Common myeloid progenitor, CD34-positive (primary cell): Measurements from ENCODE around the gene ZNF658.
"Not testable (repeated sequence)": the region's sequence is repeated elsewhere in the genome, so short reads cannot be mapped to it uniquely, and the experiment has no call there.

Experiments
- CTCF ChIA-PET: fragments of 350-600 bp; sonication (Branson Sonifier 250); formaldehyde crosslinking; loops from one replicate; lab custom pipeline; 2021; ENCODE audit warnings: antibody characterized with exemption; lab: Charles Lee
- POLR2A ChIA-PET: fragments of 350-600 bp; sonication (Branson Sonifier 250); formaldehyde crosslinking; loops from one replicate; lab custom pipeline; 2021; ENCODE audit warnings: antibody characterized with exemption; lab: Charles Lee
- DNase-seq, 3 donors: peaks; one replicate each; pipeline versions ENCODE4 v3.0.0 to v3.0.0-alpha.2; 2013
- H3K27ac ChIP-seq, 2 experiments: 1 replicate in 1 of 2; 2 replicates in 1 of 2; pipeline ENCODE4 v1.7.0; 2013; ENCODE audit warnings: inconsistent platforms in 2 of 2, low read length in 2 of 2, mild to moderate bottlenecking in 2 of 2, low read depth in 1 of 2, moderate library complexity in 1 of 2; ENCODE audit not compliant: severe bottlenecking in 2 of 2, insufficient read depth in 1 of 2, poor library complexity in 1 of 2
- H3K27me3 ChIP-seq, 5 experiments: replicated peaks in 2 of 5; 1 replicate in 3 of 5; 2 replicates in 2 of 5; pipeline versions ENCODE4 v1.6.1 to v1.7.0; 2013; ENCODE audit warnings: low read length in 4 of 5, mild to moderate bottlenecking in 2 of 5, moderate library complexity in 2 of 5, inconsistent platforms in 1 of 5; ENCODE audit not compliant: insufficient read depth in 5 of 5, control insufficient read depth in 4 of 5
- H3K36me3 ChIP-seq, 4 experiments: 1 replicate in 2 of 4; 2 replicates in 2 of 4; pipeline versions ENCODE4 v1.6.1 to v1.7.0; 2013; ENCODE audit warnings: low read length in 3 of 4, control low read depth in 1 of 4, mild to moderate bottlenecking in 1 of 4; ENCODE audit not compliant: control insufficient read depth in 4 of 4, insufficient read depth in 4 of 4
- H3K4me1 ChIP-seq, 4 experiments: 1 replicate in 3 of 4; 2 replicates in 1 of 4; pipeline versions ENCODE4 v1.6.1 to v1.7.1; 2013; ENCODE audit warnings: low read length in 3 of 4, mild to moderate bottlenecking in 3 of 4, control low read depth in 1 of 4, inconsistent platforms in 1 of 4, moderate library complexity in 1 of 4; ENCODE audit not compliant: control insufficient read depth in 4 of 4, insufficient read depth in 4 of 4; ENCODE audit errors: control extremely low read depth in 1 of 4
- H3K4me3 ChIP-seq, 7 experiments: 1 replicate in 4 of 7; 2 replicates in 3 of 7; pipeline versions ENCODE4 v1.5.1 to v1.7.0; 2013; ENCODE audit warnings: mild to moderate bottlenecking in 7 of 7, low read length in 6 of 7, moderate library complexity in 6 of 7, inconsistent platforms in 2 of 7, low read depth in 2 of 7, control low read depth in 1 of 7; ENCODE audit not compliant: insufficient read depth in 4 of 7, control insufficient read depth in 1 of 7; ENCODE audit errors: extremely low read depth in 1 of 7
- H3K9me3 ChIP-seq, 5 experiments: 1 replicate in 4 of 5; 2 replicates in 1 of 5; pipeline versions ENCODE4 v1.6.1 to v1.7.1; 2013; ENCODE audit warnings: low read length in 4 of 5, mild to moderate bottlenecking in 2 of 5, inconsistent platforms in 1 of 5, low read depth in 1 of 5, moderate library complexity in 1 of 5; ENCODE audit not compliant: control insufficient read depth in 4 of 5, insufficient read depth in 2 of 5; ENCODE audit errors: control extremely low read depth in 1 of 5
- WGBS: methylation state at CpG from one replicate; pipeline ENCODE4 v1.1.5; 2013; ENCODE audit not compliant: insufficient coverage; 5-methylcytosine and 5-hydroxymethylcytosine counted together

The ZNF658 gene

GRCh38 chr9:66909560-66909959 is 9.0 kb downstream of the ZNF658 start:
- H3K36me3 ChIP-seq, H3K27me3 ChIP-seq, H3K4me3 ChIP-seq, POLR2A ChIA-PET, DNase-seq, H3K9me3 ChIP-seq, H3K27ac ChIP-seq, H3K4me1 ChIP-seq, CTCF ChIA-PET: not testable (repeated sequence)
- WGBS, result no CpG with 5 or more reads among the region's 2 CpGs

DNA sequence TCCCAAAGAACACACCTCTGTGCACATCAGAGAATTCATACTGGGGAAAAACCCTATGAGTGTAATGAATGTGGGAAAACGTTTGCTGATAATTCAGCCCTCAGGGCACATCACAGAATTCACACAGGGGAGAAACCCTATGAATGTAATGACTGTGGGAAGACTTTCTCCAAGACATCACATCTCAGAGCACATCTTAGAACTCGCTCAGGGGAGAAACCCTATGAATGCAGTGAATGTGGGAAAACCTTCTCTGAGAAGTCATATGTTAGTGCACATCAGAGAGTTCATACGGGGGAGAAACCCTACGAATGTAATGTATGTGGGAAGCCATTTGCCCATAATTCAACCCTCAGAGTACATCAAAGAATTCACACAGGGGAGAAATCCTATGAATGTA is 19.5 kb downstream of the ZNF658 start:
- POLR2A ChIA-PET, H3K9me3 ChIP-seq, CTCF ChIA-PET, DNase-seq, H3K36me3 ChIP-seq, H3K27me3 ChIP-seq, H3K4me1 ChIP-seq, H3K4me3 ChIP-seq, H3K27ac ChIP-seq: not testable (repeated sequence)
- no CpG with 5 or more reads among the region's 4 CpGs for WGBS

GRCh38 chr9:66936194-66936870 is 35.8 kb downstream of the ZNF658 start:
- H3K27me3 ChIP-seq, POLR2A ChIA-PET, H3K36me3 ChIP-seq, DNase-seq, CTCF ChIA-PET, H3K4me3 ChIP-seq, H3K4me1 ChIP-seq, H3K9me3 ChIP-seq, H3K27ac ChIP-seq: not testable (repeated sequence)
- no CpG with 5 or more reads among the region's 1 CpG for WGBS

DNA sequence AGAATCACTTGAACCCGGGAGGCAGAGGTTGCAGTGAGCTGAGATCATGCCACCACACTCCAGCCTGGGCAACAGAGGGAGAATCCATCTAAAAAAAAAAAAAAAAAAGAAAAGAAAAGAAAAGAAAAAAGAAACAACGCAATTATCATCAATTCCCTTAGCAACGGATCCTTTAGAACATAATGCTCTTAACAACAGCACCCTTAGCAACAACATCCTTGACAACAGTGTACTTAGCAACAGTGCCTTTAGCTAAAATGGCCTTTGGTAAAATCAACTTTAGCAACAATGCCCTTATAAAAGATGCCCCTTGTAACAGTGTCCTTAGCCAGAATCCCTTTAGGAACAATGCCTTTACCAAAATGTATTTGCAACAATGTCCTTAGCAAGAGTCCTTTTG is 37.1 kb downstream of the ZNF658 start:
- WGBS, result no CpG with 5 or more reads among the region's 3 CpGs
- H3K9me3 ChIP-seq, POLR2A ChIA-PET, H3K4me1 ChIP-seq, CTCF ChIA-PET, H3K36me3 ChIP-seq, DNase-seq, H3K27ac ChIP-seq, H3K4me3 ChIP-seq, H3K27me3 ChIP-seq: not testable (repeated sequence)

GRCh38 chr9:66938322-66938721 is 37.8 kb downstream of the ZNF658 start:
- DNase-seq, H3K27me3 ChIP-seq, CTCF ChIA-PET, H3K36me3 ChIP-seq, H3K4me3 ChIP-seq, H3K4me1 ChIP-seq, POLR2A ChIA-PET, H3K9me3 ChIP-seq, H3K27ac ChIP-seq: not testable (repeated sequence)
- 94% methylated on average over 2 of the region's 5 CpGs for WGBS

DNA sequence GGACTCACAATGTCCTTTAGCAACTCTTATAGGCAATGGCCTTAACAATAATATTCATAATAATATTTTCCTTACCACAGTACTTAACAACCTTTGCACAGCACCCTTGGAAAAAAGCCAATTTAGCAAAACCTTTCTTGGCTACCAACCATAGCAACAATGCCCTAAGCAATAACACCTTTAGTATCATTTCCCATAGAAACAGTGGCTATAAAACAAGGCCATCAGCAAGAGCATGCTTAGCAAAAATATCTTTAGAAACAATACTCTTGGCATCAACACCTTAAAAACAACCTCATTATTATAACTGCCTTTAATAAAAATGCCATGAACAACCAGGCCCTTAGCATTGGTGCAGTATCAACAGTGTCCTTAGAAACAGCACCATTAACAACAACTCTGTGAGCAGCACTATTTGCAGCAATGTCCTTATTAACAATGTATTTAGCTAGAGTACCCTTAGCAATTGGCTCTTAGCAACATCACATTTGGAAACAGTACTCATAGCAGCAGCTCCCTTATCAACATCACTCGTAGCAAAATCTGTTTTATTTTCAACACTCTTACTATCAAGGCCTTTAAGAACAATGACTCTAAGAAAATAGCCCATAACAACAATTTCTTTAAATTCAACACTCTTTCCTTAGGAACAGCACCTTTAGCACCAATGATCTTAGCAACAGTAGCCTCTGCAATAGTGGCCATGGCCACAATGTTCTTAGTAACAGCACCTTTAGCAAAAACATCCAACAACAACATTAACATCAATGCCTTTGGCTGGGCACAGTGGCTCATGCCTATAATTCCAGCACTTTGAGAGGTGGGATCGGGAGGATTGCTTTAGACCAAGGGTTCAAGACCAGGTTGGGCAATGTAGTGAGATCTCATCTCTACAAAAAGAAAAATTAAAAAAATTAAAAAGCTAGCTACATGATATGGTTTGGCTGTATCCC is 39.6 kb downstream of the ZNF658 start:
- H3K9me3 ChIP-seq, H3K36me3 ChIP-seq, H3K4me1 ChIP-seq, H3K4me3 ChIP-seq, H3K27ac ChIP-seq, H3K27me3 ChIP-seq, CTCF ChIA-PET, DNase-seq, POLR2A ChIA-PET: not testable (repeated sequence)
- no CpG with 5 or more reads among the region's 2 CpGs for WGBS

GRCh38 chr9:66942400-66943155 is 42.1 kb downstream of the ZNF658 start:
- H3K27me3 ChIP-seq, POLR2A ChIA-PET, H3K27ac ChIP-seq, H3K36me3 ChIP-seq, DNase-seq, H3K4me1 ChIP-seq, H3K4me3 ChIP-seq, CTCF ChIA-PET, H3K9me3 ChIP-seq: not testable (repeated sequence)
- no CpG with 5 or more reads among the region's 5 CpGs for WGBS
